ENCODE data around the gene ELF1. TPM values are rescaled to one million over a fixed set of nuclear protein-coding genes. Genes with fewer than 3 reads are reported as not detected.
"Not testable (repeated sequence)": the region's sequence is repeated elsewhere in the genome, so short reads cannot be mapped to it uniquely, and the experiment has no call there.

Gene ELF1
- total RNA-seq, 1 donor from 2014 or later: 8.2 TPM

GRCh38 chr13:41048640-41049039 lies 29.5 kb upstream of the ELF1 start:
- FAIRE-seq (no peak), DNase-seq (ENCODE audit: low spot score in 2 of 2) (no peak)

DNA sequence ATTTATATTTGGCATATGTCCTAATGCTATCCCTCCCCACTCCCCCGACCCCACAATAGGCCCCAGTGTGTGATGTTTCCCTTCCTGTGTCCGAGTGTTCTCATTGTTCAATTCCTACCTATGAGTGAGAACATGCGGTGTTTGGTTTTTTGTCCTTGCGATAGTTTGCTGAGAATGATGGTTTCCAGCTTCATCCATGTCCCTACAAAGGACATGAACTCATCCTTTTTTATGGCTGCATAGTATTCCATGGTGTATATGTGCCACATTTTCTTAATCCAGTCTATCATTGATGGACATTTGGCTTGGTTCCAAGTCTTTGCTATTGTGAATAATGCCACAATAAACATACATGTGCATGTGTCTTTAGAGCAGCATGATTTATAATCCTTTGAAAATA lies 23.3 kb upstream of the ELF1 start:
- DNase-seq (ENCODE audit: low spot score in 2 of 2); FAIRE-seq: not testable (repeated sequence)

GRCh38 chr13:41040584-41041334 lies 21.6 kb upstream of the ELF1 start:
- FAIRE-seq (no peak), DNase-seq (ENCODE audit: low spot score in 2 of 2) (no peak)

DNA sequence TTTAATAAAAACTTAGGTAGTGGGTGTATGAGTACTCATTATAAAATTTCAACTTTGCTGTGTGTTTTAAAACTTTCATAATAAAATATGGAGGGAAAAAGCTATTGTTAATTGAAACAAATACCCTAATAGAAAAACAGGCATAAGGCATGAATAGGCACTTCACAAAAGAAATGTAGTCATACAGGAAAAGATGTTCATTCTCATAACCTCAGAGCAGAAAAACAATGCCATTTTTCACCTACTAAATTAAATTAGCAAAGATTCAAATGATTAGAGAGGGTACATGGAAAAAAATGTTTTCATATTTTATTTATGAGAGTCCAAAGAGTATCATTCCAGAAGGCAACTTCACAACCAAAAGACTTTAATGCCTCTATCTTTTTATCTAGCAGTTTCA lies 20.6 kb upstream of the ELF1 start:
- FAIRE-seq: no peak
- DNase-seq (ENCODE audit: low spot score in 2 of 2): no peak

- FAIRE-seq: not testable (repeated sequence)
Measured at GRCh38 chr13:41036557-41036956, 17.4 kb upstream of the ELF1 start.

GRCh38 chr13:41034881-41035280 lies 15.8 kb upstream of the ELF1 start:
- no peak for FAIRE-seq
- DNase-seq (ENCODE audit: low spot score in 2 of 2): no peak

More at GRCh38 chr13:41036557-41036956, 17.4 kb upstream of the ELF1 start:
- not testable (repeated sequence) for DNase-seq (ENCODE audit: low spot score in 2 of 2)

- FAIRE-seq (peak; percentile 28), DNase-seq (ENCODE audit: low spot score in 2 of 2) (no peak)
Measured at GRCh38 chr13:41034382-41034781, 15.3 kb upstream of the ELF1 start.

DNA sequence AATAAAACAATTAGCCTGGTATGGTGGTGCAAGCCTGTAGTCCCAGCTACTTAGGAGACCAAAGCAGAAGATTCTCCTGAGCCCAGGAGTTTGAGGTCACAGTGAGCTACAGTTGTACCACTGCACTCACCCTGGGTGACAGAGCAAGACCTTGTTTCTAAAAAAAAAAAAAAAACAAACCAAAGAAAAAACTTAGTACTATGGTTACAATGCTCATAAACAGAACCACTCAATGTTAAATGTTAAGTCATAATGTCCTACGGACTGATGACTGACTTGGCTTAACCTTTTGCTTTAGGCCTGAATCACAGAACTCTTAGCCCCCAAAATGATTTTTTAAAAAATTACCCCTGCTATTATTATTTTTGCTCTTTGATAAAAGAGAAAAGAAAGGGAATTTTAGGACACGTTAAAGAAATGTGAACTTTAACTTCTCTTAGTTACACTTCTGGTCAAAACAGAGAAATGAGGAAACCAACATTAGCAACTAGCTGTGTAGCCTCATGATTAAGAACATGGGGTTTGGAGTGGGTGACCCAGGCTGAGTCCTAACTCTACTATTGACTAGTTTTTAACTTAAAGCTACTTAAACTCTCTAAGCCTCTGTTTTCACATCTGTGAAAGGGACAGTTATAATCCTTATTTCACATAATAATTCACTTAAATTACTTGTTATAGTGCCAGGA lies 13.7 kb upstream of the ELF1 start:
- DNase-seq (ENCODE audit: low spot score in 2 of 2) (no peak), FAIRE-seq (no peak)

DNA sequence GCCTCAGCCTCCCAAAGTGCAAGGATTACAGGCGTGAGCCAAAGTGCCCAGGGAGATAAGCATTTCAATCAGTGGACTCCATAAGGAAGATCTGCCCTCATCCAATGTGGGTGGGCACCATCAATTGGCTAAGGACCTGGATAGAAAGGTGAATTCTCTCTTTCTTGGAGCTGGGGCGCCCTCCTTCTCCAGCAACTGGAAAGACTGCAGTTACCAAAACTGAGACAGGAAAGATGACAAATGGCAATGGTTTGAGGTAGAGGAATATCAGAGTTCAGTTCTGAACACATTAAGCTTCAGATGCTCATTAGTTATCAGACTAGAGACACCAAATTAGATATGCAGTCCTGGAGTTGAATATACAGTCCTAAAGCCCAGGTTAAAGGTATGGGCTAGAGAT lies 10.5 kb upstream of the ELF1 start:
- no peak for DNase-seq (ENCODE audit: low spot score in 2 of 2)
- FAIRE-seq: no peak

DNA sequence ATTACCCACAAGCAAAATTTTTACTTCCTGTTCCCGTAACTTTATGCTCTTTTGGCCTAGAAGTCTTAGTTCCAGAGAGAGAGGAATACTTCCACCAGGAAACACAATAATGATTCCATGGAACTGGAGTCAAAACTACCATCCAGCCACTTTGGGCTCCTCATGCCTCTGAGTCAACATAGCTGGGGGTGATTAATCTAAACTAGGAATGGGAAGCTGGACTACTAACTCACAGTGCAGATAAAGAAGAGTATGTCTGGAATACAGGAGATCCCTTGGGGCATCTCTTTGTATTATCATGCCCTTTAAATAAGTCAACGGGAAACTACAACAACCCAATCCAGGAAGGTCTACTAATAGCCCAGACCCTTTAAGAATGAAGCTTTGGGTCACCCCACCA lies 8.9 kb upstream of the ELF1 start:
- FAIRE-seq (no peak), DNase-seq (ENCODE audit: low spot score in 2 of 2) (no peak)

DNA sequence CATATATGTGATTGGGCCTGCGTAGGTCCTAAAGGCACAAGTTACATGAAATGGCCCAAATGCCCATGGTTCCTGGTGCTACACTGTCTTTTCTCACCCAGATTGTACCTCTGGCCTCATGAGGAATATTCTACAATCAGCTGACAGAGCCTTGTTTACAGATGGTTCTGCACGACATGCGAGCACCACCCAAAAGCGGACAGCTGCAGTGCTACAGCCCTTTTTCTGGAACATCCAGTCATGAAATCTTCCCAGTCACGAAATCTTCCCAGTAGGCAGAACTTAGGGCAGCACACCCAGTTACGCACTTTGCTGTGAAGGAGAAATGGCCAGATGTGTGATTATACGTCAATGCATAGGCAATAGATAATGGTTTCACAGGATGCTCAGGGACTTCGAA lies 7.7 kb upstream of the ELF1 start:
- DNase-seq (ENCODE audit: low spot score in 2 of 2): no peak
- no peak for FAIRE-seq

GRCh38 chr13:41025518-41025917 lies 6.4 kb upstream of the ELF1 start:
- DNase-seq (ENCODE audit: low spot score in 2 of 2) (no peak), FAIRE-seq (no peak)

GRCh38 chr13:41019578-41020347 lies 647 bp upstream of the ELF1 start:
- no peak for DNase-seq (ENCODE audit: low spot score in 2 of 2)
- no peak for FAIRE-seq

DNA sequence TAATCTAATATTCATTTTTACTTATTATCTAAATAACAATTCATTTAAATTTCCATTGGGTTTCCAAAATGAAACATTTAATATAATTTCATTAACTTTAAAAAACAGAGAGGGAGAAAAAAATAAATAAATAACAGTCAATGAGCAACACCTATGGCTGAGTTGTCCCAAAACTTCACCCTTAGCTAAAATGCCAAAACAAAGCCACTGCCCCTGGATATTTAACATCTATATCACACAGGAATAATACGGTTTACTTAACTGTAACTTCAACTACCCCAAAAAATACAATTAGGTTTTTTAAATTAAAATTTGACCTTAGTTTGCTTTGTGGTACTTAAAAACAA lies 541 bp downstream of the ELF1 start:
- DNase-seq (ENCODE audit: low spot score in 2 of 2) (no peak), FAIRE-seq (peak; percentile 58)

GRCh38 chr13:41017817-41018601 lies 1.1 kb downstream of the ELF1 start:
- FAIRE-seq: no peak
- DNase-seq (ENCODE audit: low spot score in 2 of 2): no peak

GRCh38 chr13:41017159-41017558 lies 2.0 kb downstream of the ELF1 start:
- FAIRE-seq: no peak
- no peak for DNase-seq (ENCODE audit: low spot score in 2 of 2)

DNA sequence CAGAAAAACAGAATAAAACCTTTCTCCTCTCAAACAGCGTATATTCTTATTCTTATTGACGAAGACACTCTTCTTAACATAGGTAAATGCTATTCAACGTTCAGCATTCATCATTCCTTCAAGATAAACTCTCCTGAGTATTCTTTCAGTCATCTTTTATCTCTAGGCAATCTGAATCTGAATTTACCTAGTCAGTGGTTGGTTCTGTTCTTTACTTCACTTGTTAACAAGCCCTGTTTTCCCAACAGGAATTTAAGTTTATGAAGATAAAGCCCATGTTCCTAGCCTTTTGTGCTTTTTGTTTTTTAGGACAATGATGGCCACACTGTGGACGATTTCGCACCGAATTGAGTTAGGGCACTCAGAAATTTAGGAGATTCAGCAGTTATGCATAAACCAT lies 3.2 kb downstream of the ELF1 start:
- FAIRE-seq: no peak
- DNase-seq (ENCODE audit: low spot score in 2 of 2): no peak

DNA sequence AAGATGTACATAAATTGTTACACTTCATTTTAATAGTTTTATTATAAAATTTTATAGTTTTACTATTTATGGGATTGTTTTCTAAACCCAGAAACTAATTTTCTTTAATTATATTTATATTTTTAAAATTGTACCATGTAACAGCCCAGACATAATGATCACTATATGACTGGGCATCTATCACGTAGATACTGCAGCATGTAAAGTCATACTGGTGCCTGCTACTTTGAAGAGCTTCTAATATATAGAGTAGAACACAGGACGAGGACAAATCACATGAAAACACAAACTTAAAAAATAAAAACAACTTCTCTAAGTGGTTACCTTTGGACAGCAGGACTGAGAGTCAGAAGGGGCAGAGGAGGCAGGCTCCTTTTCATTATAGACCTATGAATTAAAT lies 5.3 kb downstream of the ELF1 start:
- no peak for DNase-seq (ENCODE audit: low spot score in 2 of 2)
- no peak for FAIRE-seq

DNA sequence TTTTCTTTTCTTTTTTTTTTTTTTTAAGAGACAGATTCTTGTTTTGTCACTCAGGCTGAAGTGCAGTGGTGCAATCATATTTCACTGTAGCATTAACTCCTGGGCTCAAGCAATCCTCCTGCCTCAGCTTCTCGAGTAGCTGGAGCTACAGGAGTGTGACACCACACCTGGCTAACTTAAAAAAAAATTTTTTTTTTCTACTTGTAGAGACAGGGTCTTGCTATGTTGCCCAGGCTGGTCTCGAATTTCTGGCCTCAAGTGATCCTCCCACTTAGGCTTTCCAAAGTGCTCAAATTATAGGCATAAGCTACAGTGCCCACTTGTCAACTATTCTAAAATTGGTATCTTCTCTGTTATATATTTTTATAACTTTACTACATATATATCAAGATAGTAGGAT lies 6.6 kb downstream of the ELF1 start:
- DNase-seq (ENCODE audit: low spot score in 2 of 2): no peak

DNA sequence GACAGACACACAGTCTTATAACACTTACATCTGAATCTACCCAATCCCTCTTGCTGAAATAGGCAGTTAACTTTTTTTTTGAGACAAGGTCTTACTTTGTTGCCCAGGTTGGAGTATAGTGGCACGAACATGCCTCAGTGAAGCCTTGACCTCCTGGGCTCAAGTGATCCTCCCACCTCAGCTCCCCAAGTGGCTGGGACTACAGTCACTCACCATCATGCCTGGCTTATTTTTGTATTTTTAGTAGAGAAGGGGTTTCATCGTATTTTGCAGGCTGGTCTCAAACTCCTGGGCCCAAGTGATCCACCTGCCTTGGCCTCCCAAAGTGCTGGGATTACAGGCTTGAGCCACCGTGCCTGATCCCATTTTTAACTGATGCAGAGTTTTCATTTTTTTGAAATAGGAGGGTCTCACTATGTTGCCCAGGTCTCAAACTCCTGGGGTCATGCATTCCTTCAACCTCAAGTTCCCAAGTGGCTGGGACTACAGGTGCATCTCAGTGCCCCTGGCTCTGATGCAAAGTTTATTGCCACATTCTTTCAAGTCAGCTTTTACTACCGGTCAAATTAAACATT lies 7.6 kb downstream of the ELF1 start:
- no peak for FAIRE-seq
- no peak for DNase-seq (ENCODE audit: low spot score in 2 of 2)

More for the DNA sequence above, 6.6 kb downstream of the ELF1 start:
- no peak for FAIRE-seq
